Measurements from ENCODE around the gene MDGA2.

The MDGA2 gene

GRCh38 chr14:47483449-47483848 is 192.0 kb downstream of the MDGA2 start:
- no peak for FAIRE-seq

DNA sequence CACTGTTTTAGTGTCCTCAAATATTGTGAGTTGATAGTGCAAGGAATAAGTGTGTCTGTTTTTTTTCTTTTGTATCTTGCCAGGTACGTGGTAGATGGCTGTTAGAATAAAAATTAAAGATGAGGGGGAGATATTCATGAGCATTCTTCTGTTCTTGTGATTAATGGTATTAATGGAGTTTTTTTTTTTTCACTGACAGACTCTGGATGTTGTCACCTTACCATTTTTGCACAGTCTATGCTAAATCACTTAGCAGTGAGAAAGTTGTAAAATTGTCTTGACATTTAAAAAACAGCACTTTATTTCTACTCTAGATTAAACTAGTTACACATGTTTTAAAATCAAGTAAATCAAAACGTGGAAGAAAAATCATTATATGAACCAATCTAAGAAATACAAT is 204.3 kb downstream of the MDGA2 start:
- no peak for FAIRE-seq

DNA sequence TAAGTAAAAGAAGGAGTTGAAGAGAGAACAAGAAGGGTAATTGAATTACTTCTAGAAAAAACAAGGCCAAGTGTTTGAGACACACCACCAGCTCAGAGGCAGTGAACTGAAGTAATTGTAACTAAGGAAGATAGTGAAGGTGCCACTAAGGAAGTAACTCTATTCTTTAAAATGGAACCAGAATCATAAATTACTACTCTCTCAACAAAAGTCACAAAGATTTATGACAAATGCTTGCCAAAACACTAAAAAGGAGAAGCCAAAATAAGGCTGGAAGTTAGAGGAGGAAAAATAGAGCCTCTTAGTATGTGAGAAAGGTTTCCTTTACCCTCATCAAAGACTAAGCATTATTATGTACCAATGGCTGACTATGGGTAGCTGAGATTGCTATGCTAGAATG is 208.5 kb downstream of the MDGA2 start:
- no peak for FAIRE-seq

DNA sequence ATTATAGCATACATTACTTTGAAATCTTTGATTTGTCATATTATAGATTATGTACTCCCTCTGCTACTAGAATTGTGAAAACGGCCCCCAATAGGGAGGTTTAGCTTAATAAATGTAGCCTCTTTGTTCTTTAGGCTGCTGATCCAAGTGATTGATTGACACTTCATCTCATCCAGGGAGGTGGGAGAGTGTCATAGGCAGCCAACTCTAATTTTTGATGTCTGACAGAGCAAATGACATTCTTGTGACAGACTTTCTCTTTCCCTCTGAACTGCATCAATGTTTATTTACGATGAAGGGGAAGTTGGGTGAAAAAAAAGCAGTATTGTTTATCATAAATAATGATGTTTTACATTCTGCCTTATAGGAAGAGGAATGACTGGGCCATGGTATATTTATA is 221.4 kb downstream of the MDGA2 start:
- no peak for FAIRE-seq

DNA sequence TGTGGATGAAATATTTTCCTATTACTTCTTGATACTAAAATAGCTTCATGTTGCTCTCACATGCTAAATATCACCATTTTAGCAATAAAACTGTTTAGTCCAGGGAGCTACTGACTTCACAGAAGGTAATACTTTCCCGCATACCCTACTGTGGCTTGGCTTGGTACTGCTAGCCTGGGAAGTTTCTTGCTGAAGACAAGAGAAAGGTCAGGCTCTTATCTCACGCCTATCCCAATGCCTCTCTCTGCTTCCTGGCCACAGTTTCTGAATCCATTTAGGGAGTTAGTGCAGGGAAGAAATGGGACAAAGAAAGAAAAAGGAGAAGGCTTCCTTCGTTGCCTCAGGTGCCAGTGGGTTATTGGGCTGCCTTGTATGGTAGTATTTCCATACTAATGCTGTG is 228.3 kb downstream of the MDGA2 start:
- FAIRE-seq: no peak

DNA sequence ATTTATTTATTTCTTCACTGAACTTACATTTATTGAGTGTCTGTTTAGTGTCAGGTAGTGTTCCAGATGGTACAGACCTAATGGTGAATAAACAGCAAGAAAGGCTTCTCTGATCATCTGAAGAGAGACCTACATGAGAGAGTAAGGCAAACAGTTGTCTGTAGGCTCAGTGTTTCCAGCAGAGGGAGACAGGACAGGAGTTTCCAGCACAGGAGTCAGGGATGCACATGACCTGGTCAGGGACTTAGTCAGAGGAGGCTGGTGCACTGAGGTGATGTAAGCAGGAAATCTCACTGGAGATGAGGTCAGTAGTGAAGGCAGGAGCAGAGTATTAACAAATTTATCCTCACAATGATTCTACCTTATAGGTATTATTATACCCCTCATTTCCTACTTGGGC is 233.2 kb downstream of the MDGA2 start:
- no peak for FAIRE-seq

DNA sequence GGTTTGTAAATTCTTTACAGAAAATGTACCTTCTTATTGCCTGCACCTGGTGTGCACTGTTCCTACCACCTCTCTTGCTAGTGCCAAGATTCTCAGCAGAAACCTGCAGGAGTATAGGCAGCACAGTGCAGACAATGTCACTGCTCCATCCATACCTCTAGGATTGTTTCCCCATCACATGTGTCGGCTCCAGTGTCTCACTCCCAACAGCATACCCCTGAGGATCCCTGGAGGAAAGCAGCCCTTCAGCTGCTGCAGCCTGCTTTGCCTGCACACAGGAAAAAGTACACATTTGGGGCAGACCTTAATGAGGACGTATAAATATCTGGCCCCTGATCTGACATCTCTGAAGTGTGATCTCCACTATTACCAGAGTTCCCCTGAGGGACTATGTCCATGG is 235.5 kb downstream of the MDGA2 start:
- FAIRE-seq: no peak

- no peak for FAIRE-seq
Observed at GRCh38 chr14:47438650-47439140, 236.7 kb downstream of the MDGA2 start.

GRCh38 chr14:47435331-47435965 is 240.0 kb downstream of the MDGA2 start:
- no peak for FAIRE-seq

DNA sequence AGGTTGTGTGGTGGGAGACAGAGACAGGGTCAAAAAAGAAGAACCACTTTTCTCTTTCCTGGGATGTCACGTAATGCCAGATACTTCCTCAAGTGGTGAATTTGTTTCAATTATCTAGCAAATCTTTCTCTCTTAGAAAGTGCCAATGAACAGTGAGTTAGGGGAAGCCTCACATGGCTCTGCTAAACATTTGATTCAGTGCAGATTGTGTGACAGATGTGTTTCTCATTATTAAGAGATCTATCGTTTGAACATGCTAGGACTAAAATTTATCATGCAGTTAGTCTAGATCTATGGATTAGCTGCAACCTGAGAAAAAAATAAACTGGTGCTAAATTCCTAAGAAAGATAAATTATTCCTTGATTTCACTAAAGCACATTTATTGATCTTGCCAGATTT is 247.8 kb downstream of the MDGA2 start:
- FAIRE-seq: no peak

DNA sequence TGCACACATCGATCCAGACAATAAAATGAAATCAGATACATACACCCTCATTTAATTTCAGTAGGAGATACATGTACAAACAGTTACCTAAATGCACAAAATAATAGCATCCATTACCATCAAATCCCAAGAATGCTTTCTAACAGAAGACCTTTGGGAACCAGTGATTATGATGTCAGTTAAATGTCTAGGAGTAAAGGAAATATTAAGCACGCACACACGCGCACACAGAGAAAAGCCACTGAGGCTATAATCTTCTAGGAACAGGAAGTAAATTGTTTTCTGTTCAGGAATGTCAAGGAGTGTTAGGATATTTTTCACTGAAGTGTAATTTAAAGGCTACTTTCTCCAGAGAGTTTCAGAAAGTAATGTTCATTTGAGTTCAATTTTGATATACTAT is 250.1 kb downstream of the MDGA2 start:
- FAIRE-seq: no peak

GRCh38 chr14:47422191-47422590 is 253.2 kb downstream of the MDGA2 start:
- FAIRE-seq: no peak

- FAIRE-seq: no peak
Observed at GRCh38 chr14:47411523-47411922, 263.9 kb downstream of the MDGA2 start.

DNA sequence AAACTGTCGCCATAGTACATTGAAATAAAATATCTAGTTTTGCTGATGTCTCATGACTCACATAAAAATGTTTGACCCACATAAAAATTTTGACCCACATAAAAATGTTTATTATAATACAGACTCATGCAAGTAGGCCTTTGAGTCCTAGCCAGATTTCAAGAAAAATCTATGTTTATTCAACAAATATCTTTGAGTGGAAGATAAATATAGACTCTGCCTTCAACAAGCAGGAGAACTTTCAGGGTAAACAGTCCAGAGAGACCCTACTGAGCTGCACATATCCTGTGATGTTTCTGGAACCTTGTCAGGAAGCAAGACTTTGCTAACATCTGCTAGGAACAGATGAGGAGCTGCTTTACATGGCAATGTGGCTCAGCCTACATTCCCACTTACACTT is 283.1 kb downstream of the MDGA2 start:
- no peak for FAIRE-seq

DNA sequence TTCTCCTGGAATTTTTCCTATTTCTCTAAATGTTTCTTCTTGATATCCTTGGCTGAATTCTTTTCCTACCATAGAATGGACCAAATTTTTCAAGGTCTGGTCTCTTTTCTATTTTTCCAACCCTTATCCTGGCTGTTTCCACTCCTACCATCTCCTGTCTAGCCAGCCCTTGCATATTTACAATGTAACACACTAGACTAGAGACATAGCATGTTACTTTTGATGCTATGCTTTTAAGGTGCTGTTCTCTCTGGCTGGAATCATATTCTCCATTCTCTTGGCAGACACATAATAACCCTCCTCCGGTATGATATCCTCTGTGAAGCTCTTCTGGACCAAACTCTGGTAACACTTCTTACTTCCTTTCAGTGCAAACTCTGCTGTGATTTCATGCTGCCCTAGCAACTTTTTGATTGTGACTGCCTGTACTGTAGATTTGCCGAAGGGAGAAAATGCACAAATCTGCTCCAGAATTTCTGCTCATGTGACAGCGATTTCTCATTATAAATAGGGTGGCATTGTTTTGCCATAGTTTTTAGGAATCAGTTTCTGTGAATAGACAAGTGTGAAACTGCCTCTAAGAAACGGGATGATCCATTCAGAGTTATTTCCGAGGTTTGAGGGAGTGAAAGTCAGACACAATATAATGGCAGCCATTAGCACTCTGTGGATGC is 284.4 kb downstream of the MDGA2 start:
- FAIRE-seq: no peak

- FAIRE-seq: no peak
Observed at GRCh38 chr14:47389535-47389934, 285.9 kb downstream of the MDGA2 start.

- FAIRE-seq: no peak
Observed at GRCh38 chr14:47366006-47366405, 309.4 kb downstream of the MDGA2 start.

DNA sequence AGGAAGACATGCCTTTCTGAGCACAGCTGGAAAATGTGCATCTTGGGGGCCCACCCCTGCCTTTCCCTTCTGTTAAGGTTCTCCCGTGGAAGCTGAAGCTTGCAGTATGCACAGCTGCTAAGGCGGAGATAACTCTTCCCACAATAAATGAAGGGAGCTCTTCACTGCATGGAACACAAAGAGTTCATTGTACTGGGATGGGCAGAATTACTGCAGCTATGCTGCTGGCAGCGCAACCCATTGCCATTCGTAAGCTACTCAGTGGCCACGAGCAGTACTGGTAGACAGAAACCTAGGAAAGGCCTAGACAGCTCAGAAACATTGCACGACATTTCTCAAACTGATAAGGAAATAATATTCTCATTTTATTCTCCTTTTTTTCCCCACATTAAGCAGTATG is 310.2 kb downstream of the MDGA2 start:
- no peak for FAIRE-seq

DNA sequence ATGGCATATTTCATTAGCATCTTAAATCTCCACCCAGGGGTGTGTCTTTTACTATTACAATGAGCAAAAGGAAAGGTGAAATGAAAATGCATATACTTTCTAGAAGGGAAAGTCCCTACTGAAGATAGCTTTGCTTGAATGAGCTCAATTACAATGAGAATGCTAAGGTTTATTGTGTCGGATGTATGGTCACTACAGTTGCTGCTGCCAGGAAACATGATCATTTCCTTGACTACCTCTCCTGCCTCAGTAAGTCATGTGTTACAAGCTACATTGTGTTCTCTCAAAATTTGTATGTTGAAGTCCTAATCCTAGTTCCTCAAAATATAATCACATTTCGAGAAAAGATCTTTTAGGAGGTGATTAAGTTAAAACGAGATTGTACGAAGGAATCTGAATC is 322.2 kb downstream of the MDGA2 start:
- no peak for FAIRE-seq

DNA sequence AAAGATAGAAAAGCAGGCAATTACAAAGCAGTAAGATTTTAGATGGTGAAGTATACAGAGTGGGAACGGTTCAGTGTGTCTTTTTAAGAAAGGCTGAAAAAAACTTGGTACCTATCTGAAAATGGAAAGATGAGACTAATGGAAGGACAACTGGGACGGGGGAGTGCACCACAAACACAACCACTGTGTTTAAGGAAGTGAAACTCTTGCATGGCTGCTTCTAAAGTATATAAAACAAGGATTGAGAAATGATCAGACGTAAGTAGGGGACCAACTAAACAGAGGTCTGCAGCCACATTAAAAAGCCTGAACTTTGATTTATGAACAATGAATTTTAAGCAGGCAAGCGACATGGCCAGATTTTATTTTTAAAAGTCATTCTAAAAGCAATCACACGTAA is 328.6 kb downstream of the MDGA2 start:
- FAIRE-seq: no peak

DNA sequence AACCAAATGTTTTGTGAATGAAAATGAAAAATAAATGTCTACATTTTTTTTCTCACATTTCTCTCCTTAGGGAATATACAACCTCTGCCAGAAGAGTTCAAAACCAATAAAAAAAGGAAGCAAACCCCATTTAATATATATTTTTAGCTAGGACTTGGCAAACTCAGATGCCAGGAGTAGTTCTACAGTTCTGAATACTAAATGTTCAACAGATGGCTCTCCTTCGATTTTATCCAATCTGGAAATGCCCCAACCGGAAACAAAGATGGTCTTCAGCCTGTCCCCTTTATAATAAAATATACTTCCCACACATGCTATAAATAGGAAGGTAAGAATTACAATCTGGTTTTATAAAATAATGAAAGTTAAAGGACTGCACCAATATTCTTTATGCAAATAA is 330.4 kb downstream of the MDGA2 start:
- FAIRE-seq: no peak

DNA sequence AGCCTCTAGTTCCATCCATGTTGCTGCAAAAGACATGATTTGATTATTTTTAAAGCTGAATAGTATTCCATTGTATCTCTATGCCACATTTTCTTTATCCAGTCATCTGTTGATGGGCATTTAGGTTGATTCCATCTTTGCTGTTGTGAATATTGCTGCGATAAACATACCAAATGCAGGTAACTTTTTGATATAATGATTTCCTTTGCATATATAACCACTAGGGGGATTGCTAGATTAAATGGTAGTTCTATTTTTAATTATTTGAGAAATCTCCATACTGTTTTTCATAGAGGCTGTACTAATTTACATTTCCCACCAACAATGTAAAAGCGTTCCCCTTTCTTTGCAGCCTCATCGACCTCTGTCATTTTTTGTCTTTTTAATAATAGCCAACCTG is 342.5 kb downstream of the MDGA2 start:
- no peak for FAIRE-seq

DNA sequence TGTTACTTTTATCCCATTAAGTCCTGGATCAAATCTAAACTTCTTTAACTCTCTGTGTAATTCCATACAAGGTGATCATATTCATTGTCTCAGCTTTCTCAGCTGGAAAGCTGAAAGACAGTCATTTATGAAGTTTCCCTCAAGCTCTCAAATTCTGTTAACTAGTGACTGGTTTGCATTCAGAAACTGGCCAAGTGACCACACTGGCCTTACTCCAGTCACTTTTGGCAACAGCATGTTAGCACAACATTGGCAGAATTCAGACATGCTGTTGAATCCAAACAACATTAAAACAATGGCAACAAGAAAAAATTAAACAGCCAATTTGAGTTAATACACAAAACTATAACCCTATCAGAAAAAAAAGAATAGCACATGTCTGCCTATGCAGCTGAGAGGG is 343.3 kb downstream of the MDGA2 start:
- no peak for FAIRE-seq

- FAIRE-seq: no peak
Observed at GRCh38 chr14:47328376-47328775, 347.0 kb downstream of the MDGA2 start.

DNA sequence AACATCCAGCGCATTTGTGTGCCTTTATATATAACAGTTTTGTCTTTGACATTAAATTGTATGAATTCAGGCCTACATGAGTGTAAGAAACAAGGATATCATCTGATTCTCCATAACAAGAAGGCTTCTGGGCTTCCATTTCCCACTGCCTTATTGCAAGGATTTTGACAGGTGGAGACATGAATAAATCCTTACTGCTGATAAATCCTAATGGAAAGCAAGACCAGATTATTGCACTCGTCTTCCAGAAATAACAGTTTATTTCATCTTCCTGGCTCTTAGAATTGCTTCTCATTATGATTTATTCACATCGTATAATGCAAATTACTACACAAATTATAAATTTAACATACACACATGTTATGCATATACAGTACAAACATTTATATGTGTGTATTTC is 348.1 kb downstream of the MDGA2 start:
- FAIRE-seq: no peak
